ENCODE measurements around the gene RAB5IF.

GRCh38 chr20:36645998-36646397 lies 40.4 kb downstream of the RAB5IF start, which contains the start of gene SLA2:
- TF ChIP-seq, protein P1, sequence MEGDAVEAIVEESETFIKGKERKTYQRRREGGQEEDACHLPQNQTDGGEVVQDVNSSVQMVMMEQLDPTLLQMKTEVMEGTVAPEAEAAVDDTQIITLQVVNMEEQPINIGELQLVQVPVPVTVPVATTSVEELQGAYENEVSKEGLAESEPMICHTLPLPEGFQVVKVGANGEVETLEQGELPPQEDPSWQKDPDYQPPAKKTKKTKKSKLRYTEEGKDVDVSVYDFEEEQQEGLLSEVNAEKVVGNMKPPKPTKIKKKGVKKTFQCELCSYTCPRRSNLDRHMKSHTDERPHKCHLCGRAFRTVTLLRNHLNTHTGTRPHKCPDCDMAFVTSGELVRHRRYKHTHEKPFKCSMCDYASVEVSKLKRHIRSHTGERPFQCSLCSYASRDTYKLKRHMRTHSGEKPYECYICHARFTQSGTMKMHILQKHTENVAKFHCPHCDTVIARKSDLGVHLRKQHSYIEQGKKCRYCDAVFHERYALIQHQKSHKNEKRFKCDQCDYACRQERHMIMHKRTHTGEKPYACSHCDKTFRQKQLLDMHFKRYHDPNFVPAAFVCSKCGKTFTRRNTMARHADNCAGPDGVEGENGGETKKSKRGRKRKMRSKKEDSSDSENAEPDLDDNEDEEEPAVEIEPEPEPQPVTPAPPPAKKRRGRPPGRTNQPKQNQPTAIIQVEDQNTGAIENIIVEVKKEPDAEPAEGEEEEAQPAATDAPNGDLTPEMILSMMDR (IDR thresholded peaks at IDR 0.05) = no peak
- peak in 1 of 4 donors; percentile 50 for TF ChIP-seq POLR2A (IDR thresholded peaks at IDR 0.05)
- TF ChIP-seq POLR2AphosphoS5 (IDR thresholded peaks at IDR 0.05) = peak in 1 of 2 donors; percentile 55
- TF ChIP-seq EP300 (IDR thresholded peaks at IDR 0.05) = no peak
